HG02642 (cell line): Measurements from ENCODE around the gene ANKRD13D.

Experiments
- ATAC-seq: cut with Tn5 transposase; IDR thresholded peaks from one replicate; pipeline ENCODE4 v1.9.1; 2021; ENCODE audit warnings: mild to moderate bottlenecking; ENCODE audit not compliant: unreplicated experiment, poor library complexity

Gene ANKRD13D

DNA sequence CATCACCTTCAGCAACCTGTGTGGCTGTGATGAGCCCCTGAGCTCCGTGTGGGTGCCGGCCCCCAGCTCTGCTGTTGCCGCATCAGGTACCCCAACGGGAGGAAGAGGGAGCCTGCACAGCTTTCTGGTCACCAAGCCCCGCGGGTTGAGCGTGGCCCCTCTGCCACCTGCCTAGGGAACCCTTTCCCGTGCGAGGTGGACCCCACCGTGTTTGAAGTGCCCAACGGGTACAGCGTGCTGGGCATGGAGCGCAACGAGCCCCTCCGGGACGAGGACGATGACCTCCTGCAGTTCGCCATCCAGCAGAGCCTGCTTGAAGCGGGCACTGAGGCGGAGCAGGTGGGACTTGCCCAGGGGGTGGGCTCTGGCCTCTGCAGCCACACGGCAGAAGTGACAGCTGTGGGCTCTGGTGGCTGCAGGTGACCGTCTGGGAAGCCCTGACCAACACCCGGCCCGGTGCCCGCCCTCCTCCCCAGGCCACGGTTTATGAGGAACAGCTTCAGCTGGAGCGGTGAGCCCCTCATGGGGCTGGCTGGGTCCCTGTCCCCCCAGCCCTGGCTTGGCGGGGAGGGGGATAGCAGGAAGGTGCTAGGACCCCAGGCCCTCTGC is 12.3 kb downstream of the ANKRD13D start:
- no peak for ATAC-seq

DNA sequence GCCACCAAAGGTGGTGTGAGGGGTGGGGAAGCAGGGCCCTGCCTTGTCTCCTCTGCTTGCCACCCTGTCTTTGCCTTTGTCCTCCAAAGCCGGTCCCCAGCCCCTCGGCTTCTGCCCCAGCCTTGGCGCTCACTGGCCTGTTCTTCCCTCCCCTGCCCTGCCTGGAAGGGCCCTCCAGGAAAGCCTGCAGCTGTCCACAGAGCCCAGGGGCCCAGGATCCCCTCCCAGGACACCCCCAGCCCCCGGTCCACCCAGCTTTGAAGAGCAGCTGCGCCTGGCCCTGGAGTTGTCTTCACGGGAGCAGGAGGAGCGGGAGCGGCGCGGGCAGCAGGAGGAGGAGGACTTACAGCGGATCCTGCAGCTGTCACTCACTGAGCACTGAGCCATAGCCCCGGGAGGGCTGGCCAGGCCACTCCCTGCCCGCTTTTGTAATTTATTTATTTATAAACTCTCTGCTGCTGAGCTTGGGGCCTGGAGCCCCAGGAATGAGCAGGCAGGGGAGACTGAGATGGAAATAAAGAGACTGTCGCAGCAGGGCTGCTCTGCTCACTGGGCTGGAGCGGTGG is 12.9 kb downstream of the ANKRD13D start:
- ATAC-seq: no peak

DNA sequence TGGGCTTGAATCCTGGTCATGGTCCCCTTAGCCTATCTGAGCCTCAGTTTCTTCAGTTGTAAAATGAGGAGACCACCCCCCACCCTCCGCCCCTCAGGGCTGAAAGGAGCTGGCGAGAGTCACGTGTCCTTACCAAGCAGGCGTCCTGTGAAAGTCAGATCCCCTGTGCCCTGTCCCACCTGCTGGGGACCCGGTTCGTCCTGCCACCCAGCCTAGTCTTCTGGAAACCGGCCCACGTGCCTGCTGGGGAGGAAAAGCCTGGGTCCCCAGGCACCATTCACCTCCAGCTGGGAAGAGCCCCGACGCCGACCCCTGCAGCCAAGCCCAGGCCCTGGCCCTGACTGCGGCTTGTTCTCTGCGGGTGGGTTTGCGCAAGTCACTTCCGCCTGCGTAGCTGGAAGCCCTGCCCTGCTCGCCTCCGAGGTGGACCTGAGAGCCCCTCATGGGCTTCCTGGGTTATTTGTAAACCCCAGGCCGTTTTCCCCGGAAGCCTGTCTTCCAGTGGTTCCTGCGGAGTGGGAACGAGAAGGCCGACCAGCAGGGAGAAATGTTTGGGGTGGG is 13.5 kb downstream of the ANKRD13D start:
- ATAC-seq: no peak

DNA sequence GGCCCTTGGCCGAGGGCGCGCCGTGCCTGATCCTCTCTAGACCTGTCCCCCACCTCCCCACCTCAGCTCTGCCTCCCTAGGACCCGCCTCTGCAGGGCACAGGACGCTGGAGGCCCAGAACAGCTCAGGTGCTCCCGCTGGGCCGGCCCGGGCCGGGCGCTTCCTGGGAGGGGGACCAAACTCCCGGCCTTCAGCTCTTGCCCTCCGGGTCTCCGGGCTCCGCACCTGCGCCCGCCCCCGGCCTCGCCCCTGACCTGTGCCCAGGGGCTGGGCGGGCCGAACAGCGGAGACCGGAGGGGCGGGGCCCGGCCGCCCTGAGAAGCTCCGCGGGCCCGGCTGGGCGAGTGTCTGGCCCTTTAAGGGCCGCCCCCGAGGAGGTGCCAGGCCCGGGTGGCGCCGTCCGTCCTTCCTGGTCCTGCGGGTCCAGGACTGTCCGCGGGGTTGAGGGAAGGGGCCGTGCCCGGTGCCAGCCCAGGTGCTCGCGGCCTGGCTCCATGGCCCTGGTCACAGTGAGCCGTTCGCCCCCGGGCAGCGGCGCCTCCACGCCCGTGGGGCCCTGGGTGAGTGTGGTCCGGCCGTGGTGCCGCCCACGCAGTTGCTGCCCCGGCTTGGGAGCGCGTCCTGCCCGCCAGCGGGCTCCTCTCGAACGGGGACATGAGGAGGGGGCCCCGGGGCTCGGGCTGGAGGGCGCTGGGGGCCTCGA is 14.2 kb downstream of the ANKRD13D start, which contains the start of gene SSH3:
TSS of gene SSH3 (plus strand) at position 399 of the 703 bp plus-strand sequence. CDS start at position 495, 96 bp downstream.
- ATAC-seq: peak; percentile 59

DNA sequence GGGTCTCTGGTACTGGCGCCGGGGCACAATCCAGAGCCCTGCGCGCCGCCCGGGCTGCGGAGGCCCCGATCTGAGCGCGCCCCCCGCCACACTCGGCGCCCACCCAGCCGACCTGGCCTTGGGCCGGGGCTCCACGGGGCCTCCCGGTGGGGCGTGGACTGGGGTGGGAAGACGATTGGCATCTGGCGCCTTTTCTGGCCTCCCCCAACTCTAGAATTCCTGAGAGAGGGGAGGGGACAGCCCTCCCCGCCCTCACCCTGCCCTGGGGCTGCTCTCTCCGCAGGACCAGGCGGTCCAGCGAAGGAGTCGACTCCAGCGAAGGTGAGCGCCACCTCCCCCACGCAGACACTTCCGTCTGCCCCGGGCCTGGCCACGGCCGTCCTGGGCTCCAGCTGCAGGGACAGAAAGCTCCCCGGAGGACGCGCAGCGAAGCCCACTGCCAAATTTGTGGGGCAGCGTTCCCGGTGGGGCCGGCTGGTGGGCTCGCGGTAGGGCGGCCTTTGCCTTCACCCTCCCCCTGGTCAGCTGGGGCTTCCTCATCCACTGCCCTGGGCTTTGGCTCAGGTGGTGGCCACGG is 14.8 kb downstream of the ANKRD13D start:
- ATAC-seq: peak; percentile 8

DNA sequence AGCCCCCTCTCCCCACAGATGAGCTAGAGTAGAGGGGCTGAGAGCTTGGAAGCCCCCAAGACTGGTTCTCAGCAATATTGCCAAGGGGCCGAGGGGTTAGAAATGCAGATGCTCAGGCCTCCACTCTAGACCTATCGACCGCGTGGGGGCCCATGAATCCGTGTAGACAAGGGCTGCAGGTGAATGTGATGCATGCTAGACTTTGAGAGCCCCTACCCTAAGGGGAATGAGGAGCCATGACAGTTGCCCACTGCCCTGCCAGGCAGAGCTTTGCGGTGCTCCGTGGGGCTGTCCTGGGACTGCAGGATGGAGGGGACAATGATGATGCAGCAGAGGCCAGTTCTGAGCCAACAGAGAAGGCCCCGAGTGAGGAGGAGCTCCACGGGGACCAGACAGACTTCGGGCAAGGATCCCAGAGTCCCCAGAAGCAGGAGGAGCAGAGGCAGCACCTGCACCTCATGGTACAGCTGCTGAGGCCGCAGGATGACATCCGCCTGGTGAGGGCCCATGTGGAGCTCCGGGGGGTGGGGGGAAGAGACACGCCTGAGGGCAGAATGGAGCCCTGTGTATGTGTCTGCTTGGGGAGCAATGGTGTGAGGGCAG is 15.5 kb downstream of the ANKRD13D start:
- no peak for ATAC-seq

- ATAC-seq: no peak
Observed at GRCh38 chr11:67306769-67307544, 17.9 kb downstream of the ANKRD13D start.

GRCh38 chr11:67307545-67308001 is 18.5 kb downstream of the ANKRD13D start:
- ATAC-seq: no peak

DNA sequence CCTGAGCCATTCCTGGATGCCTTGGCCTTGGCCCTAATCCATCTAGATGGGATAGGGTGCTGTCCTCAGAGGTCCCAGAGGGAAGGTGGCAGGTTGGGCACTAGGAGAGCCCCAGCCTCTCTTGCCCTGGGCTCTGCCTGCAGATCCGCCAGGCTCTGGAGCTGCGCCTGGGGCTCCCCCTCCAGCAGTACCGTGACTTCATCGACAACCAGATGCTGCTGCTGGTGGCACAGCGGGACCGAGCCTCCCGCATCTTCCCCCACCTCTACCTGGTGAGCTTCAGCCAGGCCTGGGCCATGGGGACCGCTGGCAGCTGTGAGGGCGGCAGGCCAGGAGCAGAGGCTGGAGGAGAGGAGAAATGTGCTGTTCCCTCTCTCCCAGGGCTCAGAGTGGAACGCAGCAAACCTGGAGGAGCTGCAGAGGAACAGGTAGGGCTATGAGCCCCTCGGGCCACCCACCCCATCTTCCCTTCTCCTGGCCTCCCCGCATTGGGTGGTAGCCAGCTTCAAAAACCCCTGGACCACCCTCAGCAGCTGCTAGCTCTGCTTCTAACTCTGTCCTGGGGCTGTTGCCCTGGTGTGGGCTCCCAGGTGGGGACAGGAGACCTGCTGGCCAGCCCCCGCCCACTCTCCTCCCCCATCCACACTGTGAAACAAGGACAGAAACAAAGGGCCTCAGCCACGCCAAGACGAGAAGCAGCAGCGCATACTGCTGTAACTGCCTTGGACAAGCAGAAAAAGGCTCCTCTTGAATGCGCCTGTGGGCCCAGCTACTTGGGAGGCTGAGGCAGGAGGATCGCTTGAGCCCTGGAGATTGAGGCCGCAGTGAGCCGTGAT is 19.1 kb downstream of the ANKRD13D start:
- no peak for ATAC-seq

GRCh38 chr11:67309166-67309565 is 20.1 kb downstream of the ANKRD13D start:
- ATAC-seq: no peak

GRCh38 chr11:67309661-67310061 is 20.6 kb downstream of the ANKRD13D start:
- ATAC-seq: no peak

DNA sequence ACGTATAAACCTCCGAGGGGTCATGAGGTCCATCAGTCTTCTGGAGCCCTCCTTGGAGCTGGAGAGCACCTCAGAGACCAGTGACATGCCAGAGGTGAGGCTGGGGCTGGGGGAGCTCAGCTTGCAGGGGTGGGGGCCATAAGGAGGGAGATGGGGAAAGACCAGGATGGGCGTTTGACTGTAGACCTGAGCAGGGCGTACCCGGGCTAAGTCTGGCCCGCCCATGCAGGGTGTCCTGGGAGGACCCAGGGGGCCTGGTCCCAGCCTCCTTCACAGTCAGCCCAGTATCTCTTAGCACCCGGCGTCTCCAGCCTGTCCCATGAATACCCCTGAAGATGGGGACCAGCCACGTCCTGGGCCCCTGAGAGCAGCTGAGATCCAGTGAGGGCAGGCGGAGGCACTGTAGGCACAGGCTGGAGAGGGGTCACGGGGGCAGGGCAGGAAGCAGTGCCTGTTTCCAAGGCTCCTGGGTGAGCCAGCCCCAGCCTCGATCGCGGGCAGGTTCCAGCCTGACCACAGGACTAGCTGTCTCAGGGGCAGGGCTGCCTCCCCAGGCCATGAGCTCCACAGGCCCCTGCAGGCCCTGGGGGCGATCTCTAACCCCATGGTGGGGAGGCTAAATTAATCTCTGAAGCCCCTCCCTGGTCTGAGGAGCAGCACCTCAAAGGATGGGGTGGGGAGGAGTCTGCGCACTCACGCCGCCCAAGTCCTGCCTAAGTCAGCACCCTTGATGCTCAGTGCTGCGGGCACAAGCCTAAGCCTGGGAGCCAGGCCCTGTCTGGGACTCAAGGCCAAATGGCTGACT is 21.3 kb downstream of the ANKRD13D start:
- no peak for ATAC-seq

GRCh38 chr11:67311051-67311555 is 22.0 kb downstream of the ANKRD13D start:
- ATAC-seq: no peak

GRCh38 chr11:67311556-67312082 is 22.5 kb downstream of the ANKRD13D start:
- no peak for ATAC-seq

GRCh38 chr11:67312187-67313021 is 23.3 kb downstream of the ANKRD13D start:
- ATAC-seq: no peak

DNA sequence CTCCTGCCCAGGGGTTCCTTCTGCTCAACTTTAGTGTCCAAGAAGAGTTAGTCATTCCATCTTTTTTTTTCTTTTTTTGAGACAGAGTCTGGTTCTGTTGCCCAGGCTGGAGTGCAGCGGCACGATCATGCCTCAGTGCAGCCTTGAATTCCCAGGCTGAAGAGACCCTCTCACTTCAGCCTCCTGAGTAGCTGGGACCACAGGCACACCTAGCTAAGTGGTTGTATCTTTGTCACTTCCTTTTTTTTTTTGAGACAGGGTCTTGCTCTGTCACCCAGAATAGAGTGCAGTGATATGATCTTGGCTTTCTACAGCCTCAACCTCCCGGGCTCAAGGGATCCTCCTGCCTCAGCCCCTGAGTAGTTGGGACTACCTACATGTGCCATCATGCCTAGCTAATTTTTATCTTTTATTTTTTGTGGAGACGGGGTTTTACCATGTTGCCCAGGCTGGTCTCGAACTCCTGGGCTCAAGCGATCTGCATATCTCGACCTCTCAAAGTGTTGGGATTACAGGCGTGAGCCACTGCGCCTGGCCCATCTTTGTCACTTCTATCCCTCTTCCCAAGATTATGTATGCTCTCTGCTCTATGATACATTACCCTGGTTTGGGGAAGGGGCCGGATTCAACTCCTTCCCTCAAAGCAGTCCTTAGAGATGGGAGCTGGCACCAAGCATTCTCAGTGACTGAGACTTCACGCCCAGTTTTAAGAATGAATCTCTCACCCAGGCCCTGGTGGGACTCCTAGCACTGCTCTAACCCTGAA is 24.2 kb downstream of the ANKRD13D start:
- ATAC-seq: no peak
